H1 (cell line): ENCODE data around the gene ADGRL4. TPM values are rescaled to one million over a fixed set of nuclear protein-coding genes. Genes with fewer than 3 reads are reported as not detected.

Experiments used
- GABPA ChIP-seq: IDR thresholded peaks from 2 replicates; pipeline ENCODE4 v1.6.1; 2011; ENCODE audit warnings: mild to moderate bottlenecking, low read length, moderate library complexity, borderline replicate concordance; ENCODE audit not compliant: insufficient read depth
- KDM5A ChIP-seq: fragments of 200-600 bp; IDR thresholded peaks from 2 replicates; pipeline ENCODE4 v1.7.1; 2012; ENCODE audit warnings: mild to moderate bottlenecking, low read length, inconsistent platforms, mixed read lengths
- POU5F1 ChIP-seq: IDR thresholded peaks from 2 replicates; pipeline ENCODE4 v1.6.1; 2011; ENCODE audit warnings: low read depth, mild to moderate bottlenecking, low read length, moderate library complexity
- SP1 ChIP-seq: IDR thresholded peaks from 2 replicates; pipeline ENCODE4 v1.6.1; 2011; ENCODE audit warnings: low read depth, low read length
- TAF7 ChIP-seq: optimal IDR thresholded peaks from 2 replicates; pipeline ENCODE3; 2011; ENCODE audit warnings: low read depth, mild to moderate bottlenecking, inconsistent platforms, low read length, moderate library complexity, borderline replicate concordance
- TEAD4 ChIP-seq: IDR thresholded peaks from 2 replicates; pipeline ENCODE4 v1.6.1; 2012; ENCODE audit warnings: low read depth, low read length, inconsistent platforms, mixed read lengths
- polyA plus RNA-seq, 7 experiments: library from polyadenylated mRNA; depleted of rRNA in 3 of 7; stranded (reverse) in 5 of 7; unstranded in 2 of 7; fragments of >200 nt in 5 of 7; fragments of 200-250 nt in 2 of 7; gene quantifications; 1 replicate in 5 of 7; 2 replicates in 1 of 7; 4 replicates in 1 of 7; pipeline versions ENCODE4 v1.2.1 to v1.2.3, GENCODE V29; 2011 to 2013; ENCODE audit warnings: missing spikeins in 2 of 7, mixed read lengths in 2 of 7
- total RNA-seq: library from RNA; stranded (reverse); fragmentation: NEBNext Ultra II Directional; extraction: Animal tissue kit (Norgen Biotek cat#: 25700); gene quantifications from 2 replicates; pipeline ENCODE4 v1.2.1, GENCODE V29; 2021
- TF ChIP-seq, protein P1 (sequence below): fragments of 300-600 bp; sonication (generic); IDR thresholded peaks from 2 replicates; pipeline ENCODE4 v1.7.1; 2012; ENCODE audit warnings: low read length, moderate library complexity, mild to moderate bottlenecking, inconsistent platforms; ENCODE audit not compliant: insufficient replicate concordance
- TF ChIP-seq, protein P2 (sequence below): IDR thresholded peaks from 2 replicates; pipeline ENCODE4 v1.6.1; 2011; ENCODE audit warnings: low read length, improper control_type of control experiment
- TF ChIP-seq, protein P3 (sequence below): IDR thresholded peaks from 2 replicates; pipeline ENCODE4 v1.6.1; 2012; ENCODE audit warnings: low read length, inconsistent platforms

The ADGRL4 gene
- total and polyA plus RNA-seq, 2 of the 8 experiments (the other 6 are each of a cell fraction or from before 2014, with no cell fraction given), result 0.60 to 0.97 TPM

DNA sequence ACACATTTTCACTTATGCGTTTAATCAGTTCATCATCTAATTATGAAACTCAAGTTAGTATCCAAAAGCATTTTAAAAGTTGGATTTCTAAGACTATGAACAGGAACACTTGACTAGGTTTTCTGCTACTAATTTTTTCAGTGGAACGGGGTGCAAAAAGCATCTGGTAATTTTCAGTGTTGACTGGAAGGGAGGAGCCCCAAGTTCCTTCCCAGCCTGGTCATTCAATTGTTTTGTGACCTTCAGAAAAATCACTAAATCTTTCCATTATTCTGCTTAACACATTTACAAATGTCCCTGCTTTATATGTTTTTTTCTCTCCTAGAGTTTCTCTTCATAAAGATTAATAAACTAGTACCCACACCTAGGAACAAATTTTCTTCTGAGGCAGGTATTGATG, 6.0 kb upstream of the ADGRL4 start (continued):
- TF ChIP-seq, protein P1, sequence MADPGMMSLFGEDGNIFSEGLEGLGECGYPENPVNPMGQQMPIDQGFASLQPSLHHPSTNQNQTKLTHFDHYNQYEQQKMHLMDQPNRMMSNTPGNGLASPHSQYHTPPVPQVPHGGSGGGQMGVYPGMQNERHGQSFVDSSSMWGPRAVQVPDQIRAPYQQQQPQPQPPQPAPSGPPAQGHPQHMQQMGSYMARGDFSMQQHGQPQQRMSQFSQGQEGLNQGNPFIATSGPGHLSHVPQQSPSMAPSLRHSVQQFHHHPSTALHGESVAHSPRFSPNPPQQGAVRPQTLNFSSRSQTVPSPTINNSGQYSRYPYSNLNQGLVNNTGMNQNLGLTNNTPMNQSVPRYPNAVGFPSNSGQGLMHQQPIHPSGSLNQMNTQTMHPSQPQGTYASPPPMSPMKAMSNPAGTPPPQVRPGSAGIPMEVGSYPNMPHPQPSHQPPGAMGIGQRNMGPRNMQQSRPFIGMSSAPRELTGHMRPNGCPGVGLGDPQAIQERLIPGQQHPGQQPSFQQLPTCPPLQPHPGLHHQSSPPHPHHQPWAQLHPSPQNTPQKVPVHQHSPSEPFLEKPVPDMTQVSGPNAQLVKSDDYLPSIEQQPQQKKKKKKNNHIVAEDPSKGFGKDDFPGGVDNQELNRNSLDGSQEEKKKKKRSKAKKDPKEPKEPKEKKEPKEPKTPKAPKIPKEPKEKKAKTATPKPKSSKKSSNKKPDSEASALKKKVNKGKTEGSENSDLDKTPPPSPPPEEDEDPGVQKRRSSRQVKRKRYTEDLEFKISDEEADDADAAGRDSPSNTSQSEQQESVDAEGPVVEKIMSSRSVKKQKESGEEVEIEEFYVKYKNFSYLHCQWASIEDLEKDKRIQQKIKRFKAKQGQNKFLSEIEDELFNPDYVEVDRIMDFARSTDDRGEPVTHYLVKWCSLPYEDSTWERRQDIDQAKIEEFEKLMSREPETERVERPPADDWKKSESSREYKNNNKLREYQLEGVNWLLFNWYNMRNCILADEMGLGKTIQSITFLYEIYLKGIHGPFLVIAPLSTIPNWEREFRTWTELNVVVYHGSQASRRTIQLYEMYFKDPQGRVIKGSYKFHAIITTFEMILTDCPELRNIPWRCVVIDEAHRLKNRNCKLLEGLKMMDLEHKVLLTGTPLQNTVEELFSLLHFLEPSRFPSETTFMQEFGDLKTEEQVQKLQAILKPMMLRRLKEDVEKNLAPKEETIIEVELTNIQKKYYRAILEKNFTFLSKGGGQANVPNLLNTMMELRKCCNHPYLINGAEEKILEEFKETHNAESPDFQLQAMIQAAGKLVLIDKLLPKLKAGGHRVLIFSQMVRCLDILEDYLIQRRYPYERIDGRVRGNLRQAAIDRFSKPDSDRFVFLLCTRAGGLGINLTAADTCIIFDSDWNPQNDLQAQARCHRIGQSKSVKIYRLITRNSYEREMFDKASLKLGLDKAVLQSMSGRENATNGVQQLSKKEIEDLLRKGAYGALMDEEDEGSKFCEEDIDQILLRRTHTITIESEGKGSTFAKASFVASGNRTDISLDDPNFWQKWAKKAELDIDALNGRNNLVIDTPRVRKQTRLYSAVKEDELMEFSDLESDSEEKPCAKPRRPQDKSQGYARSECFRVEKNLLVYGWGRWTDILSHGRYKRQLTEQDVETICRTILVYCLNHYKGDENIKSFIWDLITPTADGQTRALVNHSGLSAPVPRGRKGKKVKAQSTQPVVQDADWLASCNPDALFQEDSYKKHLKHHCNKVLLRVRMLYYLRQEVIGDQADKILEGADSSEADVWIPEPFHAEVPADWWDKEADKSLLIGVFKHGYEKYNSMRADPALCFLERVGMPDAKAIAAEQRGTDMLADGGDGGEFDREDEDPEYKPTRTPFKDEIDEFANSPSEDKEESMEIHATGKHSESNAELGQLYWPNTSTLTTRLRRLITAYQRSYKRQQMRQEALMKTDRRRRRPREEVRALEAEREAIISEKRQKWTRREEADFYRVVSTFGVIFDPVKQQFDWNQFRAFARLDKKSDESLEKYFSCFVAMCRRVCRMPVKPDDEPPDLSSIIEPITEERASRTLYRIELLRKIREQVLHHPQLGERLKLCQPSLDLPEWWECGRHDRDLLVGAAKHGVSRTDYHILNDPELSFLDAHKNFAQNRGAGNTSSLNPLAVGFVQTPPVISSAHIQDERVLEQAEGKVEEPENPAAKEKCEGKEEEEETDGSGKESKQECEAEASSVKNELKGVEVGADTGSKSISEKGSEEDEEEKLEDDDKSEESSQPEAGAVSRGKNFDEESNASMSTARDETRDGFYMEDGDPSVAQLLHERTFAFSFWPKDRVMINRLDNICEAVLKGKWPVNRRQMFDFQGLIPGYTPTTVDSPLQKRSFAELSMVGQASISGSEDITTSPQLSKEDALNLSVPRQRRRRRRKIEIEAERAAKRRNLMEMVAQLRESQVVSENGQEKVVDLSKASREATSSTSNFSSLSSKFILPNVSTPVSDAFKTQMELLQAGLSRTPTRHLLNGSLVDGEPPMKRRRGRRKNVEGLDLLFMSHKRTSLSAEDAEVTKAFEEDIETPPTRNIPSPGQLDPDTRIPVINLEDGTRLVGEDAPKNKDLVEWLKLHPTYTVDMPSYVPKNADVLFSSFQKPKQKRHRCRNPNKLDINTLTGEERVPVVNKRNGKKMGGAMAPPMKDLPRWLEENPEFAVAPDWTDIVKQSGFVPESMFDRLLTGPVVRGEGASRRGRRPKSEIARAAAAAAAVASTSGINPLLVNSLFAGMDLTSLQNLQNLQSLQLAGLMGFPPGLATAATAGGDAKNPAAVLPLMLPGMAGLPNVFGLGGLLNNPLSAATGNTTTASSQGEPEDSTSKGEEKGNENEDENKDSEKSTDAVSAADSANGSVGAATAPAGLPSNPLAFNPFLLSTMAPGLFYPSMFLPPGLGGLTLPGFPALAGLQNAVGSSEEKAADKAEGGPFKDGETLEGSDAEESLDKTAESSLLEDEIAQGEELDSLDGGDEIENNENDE, result no peak
- TF ChIP-seq POU5F1, result no peak
- no peak for TF ChIP-seq KDM5A
- TF ChIP-seq, protein P2, sequence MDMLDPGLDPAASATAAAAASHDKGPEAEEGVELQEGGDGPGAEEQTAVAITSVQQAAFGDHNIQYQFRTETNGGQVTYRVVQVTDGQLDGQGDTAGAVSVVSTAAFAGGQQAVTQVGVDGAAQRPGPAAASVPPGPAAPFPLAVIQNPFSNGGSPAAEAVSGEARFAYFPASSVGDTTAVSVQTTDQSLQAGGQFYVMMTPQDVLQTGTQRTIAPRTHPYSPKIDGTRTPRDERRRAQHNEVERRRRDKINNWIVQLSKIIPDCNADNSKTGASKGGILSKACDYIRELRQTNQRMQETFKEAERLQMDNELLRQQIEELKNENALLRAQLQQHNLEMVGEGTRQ, result no peak
- no peak for TF ChIP-seq TAF7
- no peak for TF ChIP-seq GABPA
- no peak for TF ChIP-seq TEAD4
- TF ChIP-seq SP1, result no peak
- TF ChIP-seq, protein P3, sequence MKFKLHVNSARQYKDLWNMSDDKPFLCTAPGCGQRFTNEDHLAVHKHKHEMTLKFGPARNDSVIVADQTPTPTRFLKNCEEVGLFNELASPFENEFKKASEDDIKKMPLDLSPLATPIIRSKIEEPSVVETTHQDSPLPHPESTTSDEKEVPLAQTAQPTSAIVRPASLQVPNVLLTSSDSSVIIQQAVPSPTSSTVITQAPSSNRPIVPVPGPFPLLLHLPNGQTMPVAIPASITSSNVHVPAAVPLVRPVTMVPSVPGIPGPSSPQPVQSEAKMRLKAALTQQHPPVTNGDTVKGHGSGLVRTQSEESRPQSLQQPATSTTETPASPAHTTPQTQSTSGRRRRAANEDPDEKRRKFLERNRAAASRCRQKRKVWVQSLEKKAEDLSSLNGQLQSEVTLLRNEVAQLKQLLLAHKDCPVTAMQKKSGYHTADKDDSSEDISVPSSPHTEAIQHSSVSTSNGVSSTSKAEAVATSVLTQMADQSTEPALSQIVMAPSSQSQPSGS, result no peak
